DMS53 (cell line): ENCODE results near the gene EVI5.
"Not testable (repeated sequence)": the region's sequence is repeated elsewhere in the genome, so short reads cannot be mapped to it uniquely, and the experiment has no call there.

Source experiments
- DNase-seq: peaks from one replicate; lab custom pipeline; 2025; lab: John Stamatoyannopoulos, UW

Gene EVI5

DNA sequence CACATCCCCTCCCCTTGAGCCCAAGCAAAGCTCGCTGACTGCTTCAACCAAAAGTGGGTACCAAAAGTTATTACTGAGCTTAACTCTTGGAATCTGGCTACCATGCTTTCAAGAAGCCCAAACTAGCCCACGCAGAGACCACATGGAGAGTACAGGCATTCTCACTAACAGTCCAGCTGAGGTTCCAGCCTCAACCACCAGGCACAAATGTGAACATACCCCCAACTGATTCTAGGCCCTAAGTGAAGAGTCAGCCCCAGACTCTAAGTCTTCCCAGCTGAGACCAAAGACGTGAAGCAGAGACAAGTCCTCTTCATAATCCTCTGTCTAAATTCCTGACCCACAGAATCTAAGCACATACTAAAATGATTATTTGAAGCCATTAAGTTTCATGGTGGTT lies 36.8 kb downstream of the EVI5 start:
- no peak for DNase-seq

GRCh38 chr1:92747735-92748134 lies 37.2 kb downstream of the EVI5 start:
- DNase-seq, result no peak

DNA sequence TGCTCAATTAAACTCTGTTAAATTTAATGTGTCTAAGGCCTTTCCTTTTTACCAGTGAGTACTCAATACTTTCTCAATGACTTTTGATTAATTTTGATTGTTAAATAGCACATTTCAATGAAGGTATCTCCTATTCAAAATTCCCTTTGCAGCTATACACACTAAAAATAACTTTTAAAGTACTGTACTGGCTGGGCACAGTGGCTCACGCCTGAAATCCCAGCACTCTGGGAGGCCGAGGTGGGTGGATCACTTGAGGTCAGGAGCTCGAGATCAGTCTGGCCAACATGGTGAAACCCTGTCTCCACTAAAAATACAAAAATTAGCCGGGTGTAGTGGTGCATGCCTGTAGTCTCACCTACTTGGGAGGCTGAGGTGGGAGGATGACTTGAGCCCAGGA lies 38.7 kb downstream of the EVI5 start:
- DNase-seq, result not testable (repeated sequence)

DNA sequence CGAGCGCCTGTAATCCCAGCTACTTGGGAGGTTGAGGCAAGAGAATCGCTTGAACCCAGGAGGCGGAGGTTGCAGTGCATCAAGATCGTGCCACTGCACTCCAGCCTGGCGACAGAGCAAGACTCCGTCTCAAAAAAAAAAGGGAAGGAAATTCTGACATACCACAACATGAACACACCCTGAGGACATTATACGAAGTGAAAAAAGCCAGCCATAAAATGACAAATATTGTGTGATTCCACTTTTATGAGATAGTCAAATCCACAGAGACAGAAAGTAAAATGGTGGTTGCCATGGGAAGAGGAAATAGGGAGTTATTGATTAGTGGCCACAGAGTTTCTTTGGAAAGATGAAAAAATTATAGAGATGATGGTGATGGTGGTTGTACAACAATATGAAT lies 41.7 kb downstream of the EVI5 start:
- no peak for DNase-seq

DNA sequence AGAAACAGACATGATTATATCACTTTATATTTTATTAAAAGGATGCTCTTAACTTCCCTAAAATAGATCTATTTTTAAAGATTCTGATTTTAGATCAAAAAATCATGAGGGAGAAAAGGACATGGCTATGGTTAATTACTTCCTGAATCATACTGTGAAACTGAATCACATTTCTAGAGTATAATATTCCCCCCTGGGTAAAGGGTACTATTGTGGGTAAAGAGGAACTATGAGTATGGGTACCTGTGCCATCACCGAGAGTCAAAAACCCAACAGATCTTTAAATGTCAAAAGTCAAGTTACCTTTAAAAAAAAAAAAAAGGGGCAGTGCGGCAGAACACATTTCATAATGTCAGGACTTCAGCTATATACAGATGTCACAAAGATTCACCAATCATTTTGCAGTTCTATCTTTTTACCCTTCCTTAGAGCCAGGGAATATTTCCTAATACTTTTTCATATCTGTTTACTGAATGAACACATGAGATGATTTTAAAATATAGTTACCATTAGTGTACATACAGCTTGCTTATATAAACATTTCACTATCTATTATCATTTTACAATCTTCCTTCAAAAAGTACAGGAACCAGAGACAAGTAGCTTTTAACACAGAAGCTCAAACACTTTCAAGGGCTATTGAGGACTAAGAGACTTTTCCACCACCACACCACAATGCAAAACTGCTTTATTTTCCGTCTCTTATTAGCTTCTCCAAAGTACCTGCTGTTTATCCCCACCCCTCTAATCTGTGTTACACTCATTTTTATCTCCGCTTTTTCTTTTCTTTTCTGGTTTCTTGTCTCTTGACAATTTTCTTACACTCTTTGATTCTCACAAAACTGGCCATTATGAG lies 45.0 kb downstream of the EVI5 start:
- peak; percentile 25 for DNase-seq

DNA sequence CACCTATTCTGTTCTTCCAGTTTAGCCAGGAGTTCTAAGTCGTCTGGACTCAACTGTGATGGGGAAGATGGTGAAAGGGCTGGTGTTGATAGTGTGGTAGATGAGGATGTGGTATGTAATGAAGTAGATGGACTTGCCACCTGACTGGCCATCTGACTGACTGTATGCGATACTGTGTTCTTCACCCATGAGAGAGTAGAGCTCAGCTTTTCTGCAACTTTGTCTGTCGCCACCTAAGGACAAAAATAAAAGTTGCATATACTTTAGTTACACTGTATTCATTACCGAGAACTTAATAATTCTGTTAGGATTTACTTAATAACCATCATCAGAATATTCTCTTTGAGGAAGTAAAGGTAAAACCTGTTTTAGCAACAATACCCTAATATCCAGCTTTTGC lies 48.5 kb downstream of the EVI5 start:
- DNase-seq, result peak; percentile 70

- DNase-seq, result no peak
Measured at GRCh38 chr1:92730476-92730875, 54.4 kb downstream of the EVI5 start.

GRCh38 chr1:92728697-92729096 lies 56.2 kb downstream of the EVI5 start:
- DNase-seq, result no peak

DNA sequence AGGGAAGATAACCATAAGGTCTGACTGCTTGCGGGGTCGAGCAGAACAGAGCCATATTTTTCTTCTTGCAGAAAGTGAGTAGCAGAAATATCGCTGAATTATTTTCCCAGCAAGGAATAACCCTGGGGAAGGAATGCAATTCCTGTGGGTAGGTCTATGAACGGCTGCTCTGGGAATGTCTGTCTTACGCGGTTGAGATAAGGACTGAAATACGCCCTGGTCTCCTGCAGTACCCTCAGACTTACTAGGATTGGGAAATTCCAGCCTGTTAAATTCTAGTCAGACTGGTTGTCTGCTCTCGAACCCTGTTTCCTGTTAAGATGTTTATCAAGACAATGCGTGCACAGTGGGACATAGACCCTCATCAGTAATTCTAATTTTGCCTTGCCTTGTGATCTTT lies 61.2 kb downstream of the EVI5 start:
- DNase-seq, result not testable (repeated sequence)

DNA sequence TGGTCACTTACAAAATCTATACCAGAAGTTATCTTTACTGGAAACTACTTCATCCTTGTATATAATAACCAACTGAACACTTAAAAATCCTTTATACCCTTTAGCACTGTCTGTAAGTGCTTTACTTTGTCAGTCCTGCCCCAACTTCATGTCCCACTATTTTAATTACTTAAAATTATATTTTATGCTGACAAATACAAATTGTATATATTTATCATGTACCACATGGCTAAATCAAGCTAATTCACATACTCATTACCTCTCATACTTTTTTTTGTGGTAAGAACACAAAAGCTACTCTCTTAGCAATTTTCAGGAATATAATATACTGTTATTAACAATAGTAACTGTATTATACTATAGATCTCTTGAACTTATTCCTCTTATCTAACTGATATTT lies 63.0 kb downstream of the EVI5 start:
- DNase-seq, result no peak

GRCh38 chr1:92721157-92721556 lies 63.8 kb downstream of the EVI5 start:
- not testable (repeated sequence) for DNase-seq

- peak; percentile 44 for DNase-seq
Measured at GRCh38 chr1:92715476-92715951, 69.4 kb downstream of the EVI5 start.

- DNase-seq, result no peak
Measured at GRCh38 chr1:92713939-92714338, 71.0 kb downstream of the EVI5 start.

GRCh38 chr1:92711473-92712165 lies 73.3 kb downstream of the EVI5 start:
- no peak for DNase-seq

DNA sequence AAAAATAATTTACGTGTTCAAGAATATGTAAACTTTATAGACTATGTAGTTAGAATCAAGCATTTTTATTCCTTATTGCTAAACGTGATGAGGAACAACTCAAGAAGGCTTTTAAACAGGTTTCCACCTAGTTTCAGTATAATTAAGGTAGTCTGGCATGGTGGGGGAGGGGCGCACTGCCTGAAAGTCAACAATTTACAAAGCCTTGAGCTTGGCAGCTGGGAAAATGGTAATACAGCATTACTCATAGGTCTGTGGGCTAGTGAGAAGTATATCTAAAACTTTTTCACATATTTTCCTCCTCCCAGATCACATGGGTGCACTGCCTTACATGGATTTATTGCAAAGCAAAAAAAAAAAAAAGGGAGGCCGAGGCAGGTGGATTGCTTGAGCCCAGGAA lies 75.2 kb downstream of the EVI5 start:
- DNase-seq, result peak; percentile 92

DNA sequence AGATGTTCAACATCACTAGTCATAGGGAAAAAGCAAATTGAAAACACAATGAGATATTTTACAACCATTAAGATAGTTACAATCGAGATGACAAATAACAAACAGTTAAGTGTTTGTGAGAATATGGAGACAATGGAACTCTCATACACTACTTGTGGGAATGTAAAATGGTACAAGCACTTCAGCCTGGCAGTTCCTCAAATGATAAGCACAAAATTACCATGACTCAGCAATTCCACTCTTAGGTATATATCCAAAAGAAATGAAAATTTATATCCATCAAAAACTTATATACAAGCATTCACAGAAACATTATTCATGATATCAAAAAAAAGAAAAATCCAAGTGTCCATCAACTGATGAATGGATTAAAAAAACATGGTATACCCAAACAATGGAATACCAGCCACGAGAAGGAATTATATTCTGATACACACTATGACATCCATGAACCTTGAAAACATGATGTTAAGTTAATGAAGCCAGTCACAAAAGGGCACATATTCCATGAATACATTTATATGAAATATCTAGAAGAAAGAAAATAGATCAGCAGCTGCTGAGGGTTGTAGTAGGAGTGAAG lies 76.4 kb downstream of the EVI5 start:
- DNase-seq, result peak; percentile 70

DNA sequence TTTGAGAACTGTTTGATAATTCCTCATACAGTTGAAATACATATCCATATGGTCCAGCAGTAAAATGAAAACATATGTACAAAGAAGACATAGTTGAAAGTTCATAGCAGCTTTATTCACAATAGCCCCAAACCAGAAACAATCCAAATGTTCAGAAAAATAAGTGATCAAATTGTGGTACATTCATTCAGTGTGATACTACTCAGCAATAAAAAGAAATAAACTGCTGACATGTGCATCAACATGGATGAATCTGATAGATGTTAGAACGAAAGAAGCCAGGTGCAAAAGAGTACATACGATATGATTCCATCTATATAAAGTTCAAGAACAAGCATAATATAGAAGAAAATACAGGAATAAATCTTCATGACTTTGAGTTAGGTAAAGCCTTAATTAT lies 77.2 kb downstream of the EVI5 start:
- peak; percentile 57 for DNase-seq

- DNase-seq, result peak; percentile 88
Measured at GRCh38 chr1:92707292-92707691, 77.6 kb downstream of the EVI5 start.

GRCh38 chr1:92705446-92705845 lies 79.5 kb downstream of the EVI5 start:
- DNase-seq, result no peak

DNA sequence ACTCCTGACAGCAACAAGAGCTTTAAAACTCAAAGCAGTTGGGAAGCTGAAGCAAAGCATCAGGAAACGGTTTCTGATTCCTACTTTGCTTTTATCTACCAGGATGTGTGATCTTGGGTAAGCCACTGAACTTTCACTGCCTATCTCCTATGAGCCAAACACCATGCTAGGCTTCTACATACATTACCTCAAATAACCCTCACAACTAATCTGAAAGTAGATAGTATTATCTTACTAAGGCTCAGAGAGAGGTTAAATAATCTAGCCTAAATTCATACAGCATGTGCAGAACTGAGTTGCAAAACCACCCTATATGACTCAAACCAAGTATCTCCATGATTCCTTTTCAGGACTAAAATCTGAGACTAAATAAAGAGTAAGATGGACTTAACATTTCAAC lies 83.8 kb downstream of the EVI5 start:
- no peak for DNase-seq

DNA sequence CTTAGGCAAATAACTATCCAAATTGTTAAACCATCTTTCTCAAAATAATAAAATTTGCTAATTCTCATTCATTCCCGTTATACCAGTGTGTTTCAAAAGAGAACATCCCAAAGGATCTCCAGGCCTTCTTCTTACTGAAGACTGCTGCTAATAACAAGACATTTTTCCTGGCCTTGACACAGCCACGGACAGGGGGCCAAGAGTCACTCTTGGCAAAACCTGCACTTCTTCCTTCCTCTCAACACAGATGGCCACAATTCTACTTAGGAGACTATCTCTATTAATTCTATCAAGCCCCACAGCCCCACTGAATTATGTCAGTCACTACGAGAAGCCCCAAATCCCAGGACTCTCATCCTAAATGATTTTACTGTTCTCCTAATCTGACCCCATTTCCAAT lies 86.0 kb downstream of the EVI5 start:
- no peak for DNase-seq

- DNase-seq, result no peak
Measured at GRCh38 chr1:92695104-92695503, 89.8 kb downstream of the EVI5 start.

- no peak for DNase-seq
Measured at GRCh38 chr1:92691925-92692324, 93.0 kb downstream of the EVI5 start.
